ENCODE data around the gene NTRK2. TPM values are rescaled to one million over a fixed set of nuclear protein-coding genes. Genes with fewer than 3 reads are reported as not detected.
"Not testable (repeated sequence)": the region's sequence is repeated elsewhere in the genome, so short reads cannot be mapped to it uniquely, and the experiment has no call there.

The NTRK2 gene
- total RNA-seq, 2 experiments from 2014 or later: 0.12 to 2.9 TPM

GRCh38 chr9:85064811-85065371, 395.4 kb downstream of the NTRK2 start:
- DNase-seq (no peak), ATAC-seq (no peak)
- H3K27me3 Mint-ChIP-seq: no peaks in the 10 kb centered on the region
- CTCF ChIA-PET: no interaction called here
- H3K27ac Mint-ChIP-seq: no peak overlapping the region
- no peak overlapping the region for H3K4me3 Mint-ChIP-seq
- no peaks in the 10 kb centered on the region for H3K36me3 Mint-ChIP-seq
- H3K9me3 Mint-ChIP-seq (ENCODE audit: low read depth): peaks cover 2% of the 10 kb centered on the region
- no peaks in the 10 kb centered on the region for H3K4me1 Mint-ChIP-seq

GRCh38 chr9:85067792-85068191, 398.3 kb downstream of the NTRK2 start:
- Mint-ChIP-seq H3K36me3 (no peaks in the 10 kb centered on the region), H3K4me3 (no peak overlapping the region), H3K4me1 (no peaks in the 10 kb centered on the region), H3K9me3 (ENCODE audit: low read depth) (peaks cover 2% of the 10 kb centered on the region), H3K27me3 (no peaks in the 10 kb centered on the region), H3K27ac (no peak overlapping the region)
- ATAC-seq (no peak), DNase-seq (no peak)
- CTCF ChIA-PET: no interaction called here

- H3K27me3 Mint-ChIP-seq, CTCF ChIA-PET: not testable (repeated sequence)
These were observed 399.9 kb downstream of the NTRK2 start for GRCh38 chr9:85069421-85069820.

More at GRCh38 chr9:85069421-85069820, 399.9 kb downstream of the NTRK2 start:
- H3K27ac Mint-ChIP-seq; H3K4me3 Mint-ChIP-seq; H3K9me3 Mint-ChIP-seq (ENCODE audit: low read depth); H3K36me3 Mint-ChIP-seq; H3K4me1 Mint-ChIP-seq; ATAC-seq; DNase-seq: not testable (repeated sequence)

Measured in activated CD8-positive, alpha-beta memory T cell treated with anti-CD3 and anti-CD28 coated beads, Interleukin-2, amount 10 ng/mL, durations not matched to agents 7 days and 5 days (primary cell).